ENCODE results near the gene THTPA. TPM values are rescaled to one million over a fixed set of nuclear protein-coding genes. Genes with fewer than 3 reads are reported as not detected.

The THTPA gene
- total and polyA plus RNA-seq, 2 of the 13 experiments (the other 11 are each of a cell fraction or from before 2014, with no cell fraction given): 7.4 to 8.7 TPM

- TF ChIP-seq USF2 (IDR thresholded peaks at IDR 0.05; ENCODE audit: low read depth, low read length): no peak
- TF ChIP-seq USF2 (CRISPR knock-in tag; IDR thresholded peaks at IDR 0.05; ENCODE audit: borderline replicate concordance): no peak
- TF ChIP-seq ZNF605 (CRISPR knock-in tag; IDR thresholded peaks at IDR 0.05): no peak
- TF ChIP-seq THAP7 (CRISPR knock-in tag; IDR thresholded peaks at IDR 0.05): no peak
- no peak for TF ChIP-seq KLF11 (CRISPR knock-in tag; IDR thresholded peaks at IDR 0.05)
- peak; percentile 33; the same call in 1 of the 2 replicates for TF ChIP-seq ZBTB33 (CRISPR knock-in tag; IDR thresholded peaks at IDR 0.05)
- peak; percentile 37; the same call in 1 of the 2 replicates for TF ChIP-seq HNF1B (CRISPR knock-in tag; IDR thresholded peaks at IDR 0.05)
- TF ChIP-seq PBX3 (CRISPR knock-in tag; IDR thresholded peaks at IDR 0.05; ENCODE audit: borderline replicate concordance): no peak
- TF ChIP-seq EED (CRISPR knock-in tag; IDR thresholded peaks at IDR 0.05): no peak
- TF ChIP-seq POGK (CRISPR knock-in tag; conservative IDR thresholded peaks at IDR 0.05): no peak
- TF ChIP-seq ARNTL (CRISPR knock-in tag; IDR thresholded peaks at IDR 0.05): no peak
- TF ChIP-seq ZSCAN9 (CRISPR knock-in tag; IDR thresholded peaks at IDR 0.05; ENCODE audit: borderline replicate concordance): no peak
- TF ChIP-seq ELF4 (CRISPR knock-in tag; IDR thresholded peaks at IDR 0.05; ENCODE audit: borderline replicate concordance): no peak
- no peak for TF ChIP-seq ZSCAN12 (CRISPR knock-in tag; IDR thresholded peaks at IDR 0.05)
- TF ChIP-seq AGO1 (IDR thresholded peaks at IDR 0.05; ENCODE audit: low read depth, low read length, poor library complexity, severe bottlenecking): no peak
- TF ChIP-seq ZNF782 (CRISPR knock-in tag; IDR thresholded peaks at IDR 0.05; ENCODE audit: borderline replicate concordance): 0 out of 2 replicates have a peak, but pooled peaks have one; percentile 30
- no peak for TF ChIP-seq NFIC (IDR thresholded peaks at IDR 0.05; ENCODE audit: low read length)
- no peak for TF ChIP-seq MZF1 (CRISPR knock-in tag; IDR thresholded peaks at IDR 0.05; ENCODE audit: borderline replicate concordance)
- no peak for TF ChIP-seq ZNF878 (CRISPR knock-in tag; IDR thresholded peaks at IDR 0.05)
These were observed 11.3 kb upstream of the THTPA start (continued) for GRCh38 chr14:23544511-23545447.

All from HepG2 (cell line).